Heart left ventricle (tissue), 13 donors: ENCODE data around the gene LUC7L3.

Source experiments
- CTCF ChIP-seq, 12 donors: fragments of 200-600 bp; sonication (generic) in 4 of 12; IDR thresholded peaks; one replicate each; pipeline versions ENCODE4 v1.5.0 to v1.8.0; 2018 to 2022; ENCODE audit warnings: antibody characterized with exemption in 12 of 12, mild to moderate bottlenecking in 5 of 12
- POLR2A ChIP-seq, 2 donors: fragments of 450-650 bp; IDR thresholded peaks; one replicate each; pipeline ENCODE4 v1.6.1; 2017; ENCODE audit warnings: antibody characterized with exemption in 2 of 2, mild to moderate bottlenecking in 2 of 2, moderate library complexity in 2 of 2
- donor health status: ischemic (EF 13 %, LVEDD 7.1; RV severe dilation, severe dysfunction).
- donor health status: DM: no; HTN: yes; CAD: no.
- donor health status: DM: no; HTN: no; CAD: no.
- donor health status: ischemic (EF 25% LVEDD 6.9; RV normal size, moderate dysfunction).
- donor health status: ischemic (EF 25% LVEDD 5.7; RV mildly dilated, moderate dysfunction).
- donor health status: ischemic (EF 35%, LVEDD 5.7; RV mildly dilated, moderate dysfunction).
- donor health status: nonischemic (EF 11% LVEDD 7.7; RV severe dilation, severe dysfunction).
- donor health status: DM: yes; HTN: yes; CAD: no.
- donor health status: PGD.
- donor health status: ischemic (EF 29% LVEDD 5.4; RV normal size, mild dysfunction).
- donor health status: nonischemic (EF 23%, LVEDD 6.1; RV moderate dilation, normal function).

GRCh38 chr17:50719924-50720794, 756 bp downstream of the LUC7L3 start:
- TF ChIP-seq POLR2A (IDR thresholded peaks at IDR 0.05), result no peak
- TF ChIP-seq CTCF (IDR thresholded peaks at IDR 0.05), result no peak
